ENCODE data around the gene PDXK. TPM values are rescaled to one million over a fixed set of nuclear protein-coding genes. Genes with fewer than 3 reads are reported as not detected.
A peak's percentile ranks its signal among the peaks of the same experiment; 100 is the strongest.

PDXK gene
- total and polyA plus RNA-seq, 9 of the 15 experiments (the other 6 are each of a cell fraction or from before 2014, with no cell fraction given), result 5.6 to 162 (median 76.5) TPM

DNA sequence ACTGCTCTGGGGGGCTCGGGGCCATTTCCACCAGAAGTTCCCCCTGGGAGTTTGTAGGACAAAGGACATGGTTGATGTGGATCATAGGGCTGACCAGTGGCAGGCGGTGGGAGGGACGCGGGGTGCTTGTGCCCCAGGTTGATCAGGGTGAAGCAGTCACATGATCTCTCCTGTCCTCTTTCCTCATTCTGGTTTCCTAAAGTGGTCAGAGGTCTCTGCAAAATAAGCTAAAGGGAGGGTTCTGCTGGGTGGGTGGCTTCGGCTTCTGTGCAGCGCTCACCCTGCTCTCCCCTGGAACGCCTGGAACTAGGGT lies 9.2 kb downstream of the PDXK start (continued):
- TF ChIP-seq, protein P1, sequence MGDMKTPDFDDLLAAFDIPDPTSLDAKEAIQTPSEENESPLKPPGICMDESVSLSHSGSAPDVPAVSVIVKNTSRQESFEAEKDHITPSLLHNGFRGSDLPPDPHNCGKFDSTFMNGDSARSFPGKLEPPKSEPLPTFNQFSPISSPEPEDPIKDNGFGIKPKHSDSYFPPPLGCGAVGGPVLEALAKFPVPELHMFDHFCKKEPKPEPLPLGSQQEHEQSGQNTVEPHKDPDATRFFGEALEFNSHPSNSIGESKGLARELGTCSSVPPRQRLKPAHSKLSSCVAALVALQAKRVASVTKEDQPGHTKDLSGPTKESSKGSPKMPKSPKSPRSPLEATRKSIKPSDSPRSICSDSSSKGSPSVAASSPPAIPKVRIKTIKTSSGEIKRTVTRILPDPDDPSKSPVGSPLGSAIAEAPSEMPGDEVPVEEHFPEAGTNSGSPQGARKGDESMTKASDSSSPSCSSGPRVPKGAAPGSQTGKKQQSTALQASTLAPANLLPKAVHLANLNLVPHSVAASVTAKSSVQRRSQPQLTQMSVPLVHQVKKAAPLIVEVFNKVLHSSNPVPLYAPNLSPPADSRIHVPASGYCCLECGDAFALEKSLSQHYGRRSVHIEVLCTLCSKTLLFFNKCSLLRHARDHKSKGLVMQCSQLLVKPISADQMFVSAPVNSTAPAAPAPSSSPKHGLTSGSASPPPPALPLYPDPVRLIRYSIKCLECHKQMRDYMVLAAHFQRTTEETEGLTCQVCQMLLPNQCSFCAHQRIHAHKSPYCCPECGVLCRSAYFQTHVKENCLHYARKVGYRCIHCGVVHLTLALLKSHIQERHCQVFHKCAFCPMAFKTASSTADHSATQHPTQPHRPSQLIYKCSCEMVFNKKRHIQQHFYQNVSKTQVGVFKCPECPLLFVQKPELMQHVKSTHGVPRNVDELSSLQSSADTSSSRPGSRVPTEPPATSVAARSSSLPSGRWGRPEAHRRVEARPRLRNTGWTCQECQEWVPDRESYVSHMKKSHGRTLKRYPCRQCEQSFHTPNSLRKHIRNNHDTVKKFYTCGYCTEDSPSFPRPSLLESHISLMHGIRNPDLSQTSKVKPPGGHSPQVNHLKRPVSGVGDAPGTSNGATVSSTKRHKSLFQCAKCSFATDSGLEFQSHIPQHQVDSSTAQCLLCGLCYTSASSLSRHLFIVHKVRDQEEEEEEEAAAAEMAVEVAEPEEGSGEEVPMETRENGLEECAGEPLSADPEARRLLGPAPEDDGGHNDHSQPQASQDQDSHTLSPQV (IDR thresholded peaks at IDR 0.05), result no peak
- TF ChIP-seq STAT6 (CRISPR knock-in tag; IDR thresholded peaks at IDR 0.05), result no peak
- no peak for TF ChIP-seq ZNF740 (CRISPR knock-in tag; IDR thresholded peaks at IDR 0.05)
- no peak for TF ChIP-seq ZNF740 (tag; IDR thresholded peaks at IDR 0.05)
- no peak for TF ChIP-seq ARID1B (IDR thresholded peaks at IDR 0.05)
- TF ChIP-seq ZNF165 (CRISPR knock-in tag; IDR thresholded peaks at IDR 0.05; ENCODE audit: borderline replicate concordance), result no peak
- TF ChIP-seq, protein P2, sequence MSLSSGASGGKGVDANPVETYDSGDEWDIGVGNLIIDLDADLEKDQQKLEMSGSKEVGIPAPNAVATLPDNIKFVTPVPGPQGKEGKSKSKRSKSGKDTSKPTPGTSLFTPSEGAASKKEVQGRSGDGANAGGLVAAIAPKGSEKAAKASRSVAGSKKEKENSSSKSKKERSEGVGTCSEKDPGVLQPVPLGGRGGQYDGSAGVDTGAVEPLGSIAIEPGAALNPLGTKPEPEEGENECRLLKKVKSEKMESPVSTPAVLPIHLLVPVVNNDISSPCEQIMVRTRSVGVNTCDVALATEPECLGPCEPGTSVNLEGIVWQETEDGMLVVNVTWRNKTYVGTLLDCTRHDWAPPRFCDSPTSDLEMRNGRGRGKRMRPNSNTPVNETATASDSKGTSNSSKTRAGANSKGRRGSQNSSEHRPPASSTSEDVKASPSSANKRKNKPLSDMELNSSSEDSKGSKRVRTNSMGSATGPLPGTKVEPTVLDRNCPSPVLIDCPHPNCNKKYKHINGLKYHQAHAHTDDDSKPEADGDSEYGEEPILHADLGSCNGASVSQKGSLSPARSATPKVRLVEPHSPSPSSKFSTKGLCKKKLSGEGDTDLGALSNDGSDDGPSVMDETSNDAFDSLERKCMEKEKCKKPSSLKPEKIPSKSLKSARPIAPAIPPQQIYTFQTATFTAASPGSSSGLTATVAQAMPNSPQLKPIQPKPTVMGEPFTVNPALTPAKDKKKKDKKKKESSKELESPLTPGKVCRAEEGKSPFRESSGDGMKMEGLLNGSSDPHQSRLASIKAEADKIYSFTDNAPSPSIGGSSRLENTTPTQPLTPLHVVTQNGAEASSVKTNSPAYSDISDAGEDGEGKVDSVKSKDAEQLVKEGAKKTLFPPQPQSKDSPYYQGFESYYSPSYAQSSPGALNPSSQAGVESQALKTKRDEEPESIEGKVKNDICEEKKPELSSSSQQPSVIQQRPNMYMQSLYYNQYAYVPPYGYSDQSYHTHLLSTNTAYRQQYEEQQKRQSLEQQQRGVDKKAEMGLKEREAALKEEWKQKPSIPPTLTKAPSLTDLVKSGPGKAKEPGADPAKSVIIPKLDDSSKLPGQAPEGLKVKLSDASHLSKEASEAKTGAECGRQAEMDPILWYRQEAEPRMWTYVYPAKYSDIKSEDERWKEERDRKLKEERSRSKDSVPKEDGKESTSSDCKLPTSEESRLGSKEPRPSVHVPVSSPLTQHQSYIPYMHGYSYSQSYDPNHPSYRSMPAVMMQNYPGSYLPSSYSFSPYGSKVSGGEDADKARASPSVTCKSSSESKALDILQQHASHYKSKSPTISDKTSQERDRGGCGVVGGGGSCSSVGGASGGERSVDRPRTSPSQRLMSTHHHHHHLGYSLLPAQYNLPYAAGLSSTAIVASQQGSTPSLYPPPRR (CRISPR knock-in tag; IDR thresholded peaks at IDR 0.05; ENCODE audit: borderline replicate concordance), result no peak
- peak; percentile 44; the same call in 1 of the 2 replicates for TF ChIP-seq ZNF324 (CRISPR knock-in tag; IDR thresholded peaks at IDR 0.05)
- 0 out of 2 replicates have a peak, but pooled peaks have one; percentile 5 for TF ChIP-seq HBP1 (CRISPR knock-in tag; IDR thresholded peaks at IDR 0.05)
- TF ChIP-seq ZNF79 (CRISPR knock-in tag; IDR thresholded peaks at IDR 0.05; ENCODE audit: low read depth), result 0 out of 2 replicates have a peak, but pooled peaks have one; percentile 5
- TF ChIP-seq KLF16 (IDR thresholded peaks at IDR 0.05), result no peak
- TF ChIP-seq HSF4 (CRISPR knock-in tag; IDR thresholded peaks at IDR 0.05; ENCODE audit: borderline replicate concordance), result no peak
- no peak for TF ChIP-seq NFYB (IDR thresholded peaks at IDR 0.05; ENCODE audit: extremely low read depth, insufficient read length)
- no peak for TF ChIP-seq ZNF589 (CRISPR knock-in tag; IDR thresholded peaks at IDR 0.05; ENCODE audit: low read depth)

All from K562 (cell line).